Glutamatergic neuron (in vitro differentiated cells): ENCODE measurements around the gene PPARD. TPM values are rescaled to one million over a fixed set of nuclear protein-coding genes. Genes with fewer than 3 reads are reported as not detected.

Source experiments
- DNase-seq: peaks from one replicate; pipeline ENCODE4 v3.0.0; 2022
- H3K27ac Mint-ChIP-seq: one replicate; pipeline ENCODE4 v1.8.0; 2020; ENCODE audit warnings: mild to moderate bottlenecking, mixed read lengths, inconsistent platforms; ENCODE audit not compliant: unreplicated experiment
- H3K27me3 Mint-ChIP-seq: one replicate; pipeline ENCODE4 v1.8.0; 2020; ENCODE audit warnings: mild to moderate bottlenecking, moderate library complexity, mixed read lengths, inconsistent platforms; ENCODE audit not compliant: unreplicated experiment
- H3K36me3 Mint-ChIP-seq: one replicate; pipeline ENCODE4 v1.8.0; 2020; ENCODE audit warnings: mild to moderate bottlenecking, mixed read lengths, inconsistent platforms; ENCODE audit not compliant: unreplicated experiment
- H3K4me1 Mint-ChIP-seq: one replicate; pipeline ENCODE4 v1.8.0; 2020; ENCODE audit warnings: mild to moderate bottlenecking, low read depth, mixed read lengths, inconsistent platforms; ENCODE audit not compliant: unreplicated experiment
- H3K4me3 Mint-ChIP-seq: one replicate; pipeline ENCODE4 v1.8.0; 2020; ENCODE audit warnings: mild to moderate bottlenecking, mixed read lengths, inconsistent platforms; ENCODE audit not compliant: unreplicated experiment
- H3K9me3 Mint-ChIP-seq: one replicate; pipeline ENCODE4 v1.8.0; 2020; ENCODE audit warnings: mild to moderate bottlenecking, moderate library complexity, mixed read lengths, inconsistent platforms; ENCODE audit not compliant: unreplicated experiment
- CTCF ChIP-seq: fragments of 200-600 bp; sonication (generic); IDR thresholded peaks from one replicate; pipeline ENCODE4 v1.5.0; 2021; ENCODE audit not compliant: partially characterized antibody, unreplicated experiment
- total RNA-seq: library from RNA; stranded (reverse); fragmentation: NEBNext Ultra II Directional; extraction: Animal tissue kit (Norgen Biotek cat#: 25700); gene quantifications from one replicate; pipeline ENCODE4 v1.2.1, GENCODE V29; 2021; ENCODE audit not compliant: unreplicated experiment

The PPARD gene
- total RNA-seq, 1 donor from 2014 or later: 37.5 TPM

- H3K27ac Mint-ChIP-seq: peak within 1 kb of the TSS; percentile 93
- peaks cover 15% of the 10 kb centered on the region for H3K4me1 Mint-ChIP-seq
- H3K36me3 Mint-ChIP-seq: no peaks in the 10 kb centered on the region
- peaks cover 11% of the 10 kb centered on the region for H3K9me3 Mint-ChIP-seq
- TF ChIP-seq CTCF: peak; percentile 96
- H3K27me3 Mint-ChIP-seq: peaks cover 17% of the 10 kb centered on the region
- H3K4me3 Mint-ChIP-seq: peak within 1 kb of the TSS; percentile 97
- peak; percentile 96 for DNase-seq
Measured at GRCh38 chr6:35468181-35468979, 126.0 kb downstream of the PPARD start, which contains the start of gene RPL10A. Gene RPL10A, plus strand, starts transcription at chr6:35468401. Its CDS starts 34 bp downstream, at chr6:35468435.

- peak overlapping the region; percentile 97 for H3K4me3 Mint-ChIP-seq
- H3K4me1 Mint-ChIP-seq: peaks cover 17% of the 10 kb centered on the region
- no peak for TF ChIP-seq CTCF
- no peaks in the 10 kb centered on the region for H3K36me3 Mint-ChIP-seq
- peak overlapping the region; percentile 91 for H3K27ac Mint-ChIP-seq
- no peak for DNase-seq
- peaks cover 14% of the 10 kb centered on the region for H3K27me3 Mint-ChIP-seq
- H3K9me3 Mint-ChIP-seq: peaks cover 11% of the 10 kb centered on the region
Measured at GRCh38 chr6:35468980-35469750, 126.8 kb downstream of the PPARD start.

GRCh38 chr6:35469751-35470662, 127.6 kb downstream of the PPARD start:
- Mint-ChIP-seq H3K4me1 (peaks cover 17% of the 10 kb centered on the region), H3K27ac (peak overlapping the region; percentile 91), H3K4me3 (peak overlapping the region; percentile 97), H3K36me3 (no peaks in the 10 kb centered on the region), H3K27me3 (peaks cover 14% of the 10 kb centered on the region), H3K9me3 (peaks cover 11% of the 10 kb centered on the region)
- no peak for TF ChIP-seq CTCF
- no peak for DNase-seq

GRCh38 chr6:35470663-35471120, 128.3 kb downstream of the PPARD start:
- H3K27me3 Mint-ChIP-seq: peaks cover 13% of the 10 kb centered on the region
- no peak for TF ChIP-seq CTCF
- DNase-seq: no peak
- H3K27ac Mint-ChIP-seq: peak overlapping the region; percentile 19
- peaks cover 11% of the 10 kb centered on the region for H3K9me3 Mint-ChIP-seq
- peak overlapping the region; percentile 97 for H3K4me3 Mint-ChIP-seq
- H3K4me1 Mint-ChIP-seq: peaks cover 17% of the 10 kb centered on the region
- no peaks in the 10 kb centered on the region for H3K36me3 Mint-ChIP-seq
